HG02623 (cell line): ENCODE measurements around the gene SSRP1.

Source experiments
- ATAC-seq: cut with Tn5 transposase; IDR thresholded peaks from one replicate; pipeline ENCODE4 v1.9.1; 2021; ENCODE audit warnings: moderate library complexity; ENCODE audit not compliant: unreplicated experiment

Gene SSRP1

DNA sequence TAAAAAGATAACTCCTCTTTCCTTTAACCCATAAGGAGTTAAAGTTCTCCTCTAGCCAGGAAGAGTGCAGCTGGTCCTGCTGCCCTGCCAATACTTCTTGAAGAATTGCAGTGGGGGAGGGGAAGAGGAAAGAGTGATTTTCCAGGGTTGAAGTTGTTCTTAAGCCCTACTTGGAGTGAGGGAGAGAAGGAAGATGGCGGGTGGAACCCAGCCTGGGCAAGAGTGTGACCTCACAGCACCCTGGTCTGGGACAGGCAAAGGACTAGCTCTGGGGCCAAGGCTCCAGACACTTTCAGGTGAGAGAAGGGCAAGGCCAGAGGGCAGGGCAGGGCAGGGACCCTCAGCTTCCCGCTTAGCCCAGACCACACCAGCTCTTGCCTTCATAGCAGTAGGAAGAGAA lies 17.5 kb downstream of the SSRP1 start:
- no peak for ATAC-seq

DNA sequence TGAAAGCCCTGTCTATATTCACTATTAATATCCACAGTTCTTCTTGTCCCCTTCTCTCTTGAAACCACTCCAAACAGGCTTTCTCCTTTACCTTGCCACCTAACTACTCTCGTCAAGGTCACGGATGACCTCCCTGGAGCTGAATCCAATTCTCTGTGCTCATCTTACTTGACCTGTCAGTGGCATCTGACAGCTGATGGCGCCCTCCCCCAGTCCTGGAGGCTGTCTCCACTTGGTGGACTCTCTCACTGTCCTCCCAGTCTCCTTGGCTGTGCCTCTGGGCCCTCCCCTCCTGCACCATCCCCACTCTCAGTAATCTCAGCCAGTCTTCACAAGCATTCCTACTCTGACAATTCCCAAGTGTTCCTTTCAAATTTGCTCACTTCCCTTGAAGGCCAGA lies 19.7 kb downstream of the SSRP1 start:
- ATAC-seq, result no peak

DNA sequence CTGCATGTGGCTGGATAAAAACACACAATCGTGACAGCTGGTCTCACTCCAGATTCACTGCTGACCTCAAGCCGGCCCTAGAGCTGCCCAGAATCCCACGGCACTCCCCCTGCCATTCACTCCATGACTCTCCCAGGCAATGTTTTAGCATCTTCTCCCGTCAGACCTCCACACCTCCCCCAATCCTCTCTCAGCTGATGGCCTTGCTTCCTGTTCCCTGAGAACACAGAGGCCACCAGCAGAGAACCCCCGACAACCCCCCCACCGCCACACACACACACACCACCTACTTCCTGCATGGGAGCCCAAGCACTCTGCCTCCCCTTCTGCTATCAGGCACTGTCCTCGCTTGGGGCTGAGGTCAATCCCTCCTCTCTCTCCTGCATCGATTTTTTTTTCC lies 20.2 kb downstream of the SSRP1 start:
- ATAC-seq, result no peak

DNA sequence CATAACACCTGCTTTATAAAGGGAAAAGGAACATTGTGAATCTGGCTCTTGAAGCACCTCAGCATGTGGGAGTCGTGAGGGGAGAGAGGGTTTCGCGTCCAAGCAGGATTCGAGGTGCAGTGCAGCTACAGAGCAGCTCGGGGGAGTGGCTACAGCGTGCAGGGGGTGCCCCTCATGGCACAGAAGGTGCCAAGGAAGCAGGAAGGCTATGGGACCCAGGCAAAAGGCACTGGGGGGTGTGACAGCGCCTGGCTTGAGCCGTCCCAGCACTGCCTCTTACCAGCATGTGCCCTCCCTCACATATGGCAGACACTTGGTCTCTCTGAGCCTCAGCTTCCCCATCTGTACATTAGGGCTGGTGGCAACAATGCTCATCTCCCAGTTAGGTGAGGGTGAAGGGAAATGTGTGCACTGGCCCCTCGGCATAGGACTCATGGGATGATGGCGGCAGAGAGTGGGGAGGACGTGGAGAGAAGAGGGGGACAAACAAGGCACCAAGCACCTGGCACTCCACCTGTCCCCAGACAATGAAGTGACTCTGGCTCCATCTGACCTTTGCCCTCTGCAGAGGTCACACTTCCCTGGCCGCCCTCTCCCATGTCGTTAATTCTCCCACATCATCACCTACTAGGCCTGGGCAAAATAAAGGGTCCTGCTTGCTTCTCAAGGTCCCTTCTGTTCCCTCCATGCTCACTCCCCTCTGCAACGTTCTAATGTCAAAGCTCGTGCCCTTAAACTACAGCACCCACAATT lies 21.3 kb downstream of the SSRP1 start:
- no peak for ATAC-seq

DNA sequence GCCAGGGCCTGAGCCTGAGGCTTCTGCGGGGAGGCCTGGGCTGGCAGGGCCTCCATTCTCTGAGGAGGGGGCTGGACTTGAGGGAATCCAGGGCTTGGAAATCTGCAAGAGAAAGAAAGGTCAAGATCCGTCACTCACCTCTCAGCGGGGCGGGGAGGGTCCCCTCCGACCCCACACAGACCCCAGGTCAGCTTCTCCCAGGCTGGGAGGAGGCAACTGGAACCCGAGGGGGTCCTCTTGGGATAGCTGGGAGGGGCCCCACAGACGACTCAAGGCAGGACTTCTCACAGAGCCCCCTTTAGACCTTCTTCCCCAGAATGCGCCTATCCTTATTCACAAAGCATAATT lies 21.9 kb downstream of the SSRP1 start:
- ATAC-seq, result no peak

DNA sequence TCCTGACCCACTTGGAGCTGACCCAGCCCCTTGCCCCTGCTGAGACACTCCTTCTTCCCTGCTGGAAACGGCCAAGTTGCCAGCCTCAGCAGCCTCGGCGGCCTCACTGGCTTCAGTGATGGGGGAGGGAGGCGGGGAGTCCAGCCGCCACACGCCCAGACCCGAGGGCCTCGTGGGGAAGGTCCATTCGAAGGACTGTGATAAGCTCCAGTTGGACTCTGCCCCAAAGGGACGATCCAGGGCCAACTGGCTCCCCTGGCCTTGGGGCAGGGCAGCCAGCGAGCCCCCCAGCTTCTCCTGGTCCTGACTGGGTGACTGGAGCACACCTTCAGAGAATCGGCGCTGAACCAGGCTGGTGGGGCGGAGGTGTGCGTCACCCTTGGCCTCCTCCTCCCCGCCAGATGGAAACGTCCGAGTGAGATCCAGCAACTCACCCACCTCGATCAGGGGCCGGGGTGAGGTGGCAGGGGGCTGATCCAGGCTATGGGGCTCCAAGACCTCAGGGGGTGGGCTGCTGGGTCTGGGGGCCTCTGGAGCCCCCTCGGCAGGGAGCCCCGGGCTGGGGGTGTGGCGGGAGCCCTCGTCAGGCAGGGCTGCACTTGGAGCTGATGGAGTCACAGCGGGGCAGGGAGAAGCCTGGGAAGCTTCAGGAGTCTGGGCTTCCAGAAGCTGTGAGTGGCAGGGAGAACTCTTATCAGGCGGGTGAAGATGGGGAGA lies 22.5 kb downstream of the SSRP1 start:
- ATAC-seq, result no peak

DNA sequence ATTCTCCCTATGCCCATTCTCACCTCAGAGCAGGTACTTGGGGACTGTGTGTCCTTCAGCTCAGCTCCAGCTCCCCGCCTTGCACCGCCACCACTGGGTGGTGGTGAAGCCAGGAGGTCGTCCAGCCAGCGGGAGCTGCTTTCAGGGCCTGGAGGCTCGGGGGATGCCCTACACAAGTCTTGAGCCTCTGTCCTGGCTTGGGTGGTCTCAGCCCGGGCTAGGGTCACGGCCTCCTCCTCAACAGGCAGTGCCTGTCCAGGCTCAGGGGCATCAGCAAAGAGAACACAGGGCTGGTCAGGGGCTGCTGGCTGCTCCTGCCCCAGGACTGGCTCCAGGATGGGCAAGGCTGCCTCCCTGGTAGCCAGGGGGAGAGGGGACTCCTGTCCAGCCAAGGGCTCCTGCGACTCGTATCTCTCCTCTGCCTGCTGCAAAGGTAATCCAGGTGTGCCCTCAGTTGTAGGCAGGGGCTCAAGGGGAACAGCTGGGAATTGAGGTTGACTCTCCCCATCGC lies 23.1 kb downstream of the SSRP1 start:
- no peak for ATAC-seq

DNA sequence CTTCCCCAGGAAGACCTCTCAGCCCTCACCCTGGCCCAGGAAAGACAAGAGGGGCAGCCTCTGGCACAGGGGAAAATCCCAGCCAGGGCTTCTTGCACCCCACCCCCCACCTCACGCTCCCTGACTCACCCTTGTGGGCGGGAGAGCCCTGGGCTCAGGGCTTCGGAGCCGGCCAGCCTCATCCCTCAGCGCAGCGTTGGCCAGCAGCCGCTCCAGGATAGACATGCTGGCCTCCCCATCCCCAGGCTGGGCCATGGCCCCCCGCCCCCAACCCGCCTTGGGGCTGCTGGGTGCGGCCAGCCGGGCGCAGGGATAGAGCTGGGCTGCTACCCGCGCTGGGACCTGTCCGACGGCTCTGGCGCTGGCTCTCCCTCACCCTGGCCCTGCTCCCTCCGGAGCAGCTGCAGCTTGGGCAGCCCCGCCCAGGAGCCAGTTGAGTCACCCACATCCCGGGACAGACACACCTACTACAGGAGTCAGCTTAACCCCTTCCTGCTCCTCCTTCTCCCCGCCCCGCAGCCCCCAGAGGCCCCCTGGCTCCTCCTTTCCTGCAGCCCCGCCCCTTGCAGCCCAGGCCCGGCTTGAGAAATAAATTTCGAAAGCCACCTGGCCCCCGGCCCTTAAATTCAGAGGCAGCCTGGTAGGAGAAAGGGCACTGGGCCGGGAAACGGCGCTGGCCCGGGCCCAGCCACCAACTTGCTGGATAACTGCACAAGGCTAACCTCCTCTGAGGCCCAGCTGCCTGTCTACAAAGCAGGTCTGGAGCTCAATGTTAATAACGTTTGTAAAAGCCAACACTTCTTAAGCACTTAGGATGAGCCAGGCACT lies 24.4 kb downstream of the SSRP1 start:
- ATAC-seq, result peak; percentile 97

DNA sequence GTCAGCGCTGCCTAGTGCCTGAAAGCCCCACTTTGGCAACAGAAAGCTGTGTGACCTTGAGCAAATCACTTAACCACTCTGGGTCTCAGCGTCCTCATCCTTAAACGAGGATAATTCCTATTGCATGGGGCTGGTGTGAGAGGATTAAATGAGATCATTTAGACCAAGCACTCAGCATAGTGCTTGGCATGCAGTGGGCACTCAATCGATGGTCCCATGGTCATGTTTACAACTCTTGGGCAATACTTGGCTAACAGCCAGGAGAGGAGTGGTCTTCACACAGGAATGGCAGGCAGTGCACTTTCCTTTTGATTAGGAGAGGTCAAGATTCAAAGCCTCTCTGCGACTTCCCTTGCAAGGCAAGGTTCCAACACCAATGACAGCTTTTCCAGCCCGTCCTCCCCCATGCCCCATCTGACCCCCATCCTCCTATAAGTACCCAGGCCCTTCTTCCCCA lies 25.0 kb downstream of the SSRP1 start:
- ATAC-seq, result no peak

DNA sequence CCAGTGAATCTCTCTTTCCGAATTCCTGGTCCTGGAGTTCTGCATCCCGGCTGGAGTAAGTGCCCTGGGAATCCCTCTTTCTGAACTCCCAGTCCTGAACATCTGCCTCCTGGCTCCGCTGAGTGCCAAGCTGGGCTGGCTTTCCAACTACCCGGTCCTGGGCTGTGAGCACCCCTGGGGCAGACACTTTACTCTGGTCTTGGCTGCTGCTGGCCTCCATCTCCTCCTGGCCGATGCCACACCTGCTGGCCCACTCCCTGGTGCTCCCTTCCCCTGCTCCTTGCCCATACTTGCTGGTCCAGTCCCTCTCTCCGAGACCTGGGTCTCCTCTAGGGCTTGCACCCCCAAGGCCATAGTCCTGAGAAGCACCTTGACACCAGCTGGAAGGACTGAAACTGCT lies 25.6 kb downstream of the SSRP1 start:
- ATAC-seq, result no peak

DNA sequence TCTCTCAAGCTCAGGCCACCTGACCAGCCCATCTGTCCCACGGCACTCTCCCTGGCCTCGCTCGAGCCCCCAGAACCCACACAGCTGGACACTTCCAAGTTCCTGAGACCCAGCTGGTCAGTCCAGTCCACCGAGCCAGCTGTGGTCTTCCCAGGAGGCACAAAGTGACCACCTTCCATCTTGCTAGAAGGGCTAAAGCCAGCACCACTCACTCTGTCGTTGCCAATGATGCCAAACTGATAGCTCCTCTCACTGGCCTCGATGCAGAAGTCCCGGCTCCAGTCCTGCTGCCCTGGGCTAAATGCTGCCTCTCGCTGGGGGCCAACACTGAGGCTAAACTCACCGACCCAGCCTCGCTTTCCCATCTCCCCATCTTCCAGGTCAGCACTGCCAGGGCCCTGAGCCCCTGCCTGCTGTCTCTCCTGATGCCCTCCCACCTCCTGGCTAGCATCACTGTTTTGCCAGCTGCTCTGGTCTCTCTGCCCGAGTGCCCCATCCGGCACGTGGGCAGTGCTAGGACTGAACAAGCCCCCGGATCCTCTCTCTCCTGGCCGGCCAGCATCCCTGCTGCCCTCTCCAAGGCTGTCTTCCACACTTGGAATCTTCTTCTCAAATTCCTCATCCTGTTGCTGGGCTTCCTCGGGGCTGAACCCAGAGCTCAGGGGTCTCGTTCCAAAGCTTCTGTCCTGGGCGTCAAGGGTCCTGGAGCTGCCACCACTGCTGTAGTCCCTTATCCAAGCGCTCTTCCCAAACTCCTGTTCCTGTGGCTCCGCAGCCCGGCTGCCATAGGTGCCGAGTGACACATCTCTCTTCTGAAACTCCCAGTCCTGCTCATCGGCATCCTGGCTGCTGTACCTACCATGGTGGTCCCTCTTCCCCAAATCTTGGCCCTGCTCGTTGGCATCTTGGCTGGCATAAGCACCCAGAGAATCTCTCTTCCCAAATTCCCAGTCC lies 26.3 kb downstream of the SSRP1 start:
- no peak for ATAC-seq

DNA sequence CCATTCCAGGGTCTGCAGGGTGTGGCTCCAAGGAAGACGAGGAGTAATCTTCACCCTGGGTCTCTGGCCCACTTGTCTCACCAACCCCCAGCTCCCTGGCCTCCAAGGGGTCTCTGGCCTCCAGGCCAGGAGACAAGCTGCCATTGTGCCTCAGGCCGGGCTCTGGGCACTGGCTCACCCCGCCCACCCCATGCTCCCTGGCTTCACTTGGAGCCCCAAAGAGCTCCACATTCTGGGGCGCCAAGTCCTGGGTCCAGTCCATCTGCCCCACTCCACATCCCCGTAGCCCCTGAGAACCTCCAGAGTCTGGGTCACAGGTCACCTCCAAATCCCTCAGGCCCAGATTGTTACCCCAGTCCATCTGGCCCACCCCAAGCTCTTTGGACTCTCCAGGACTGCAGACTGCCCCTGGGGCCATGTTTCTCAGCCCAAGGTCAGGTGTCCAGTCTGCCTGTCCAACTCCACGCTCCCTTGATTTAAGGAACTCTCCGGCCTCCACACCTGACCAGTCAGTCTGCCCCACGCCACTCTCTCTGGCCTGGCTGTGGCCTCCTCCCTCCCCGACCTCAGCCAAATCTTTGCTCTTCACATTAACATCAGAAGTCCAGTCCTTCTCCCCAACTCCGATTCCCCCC lies 27.1 kb downstream of the SSRP1 start:
- ATAC-seq, result no peak

DNA sequence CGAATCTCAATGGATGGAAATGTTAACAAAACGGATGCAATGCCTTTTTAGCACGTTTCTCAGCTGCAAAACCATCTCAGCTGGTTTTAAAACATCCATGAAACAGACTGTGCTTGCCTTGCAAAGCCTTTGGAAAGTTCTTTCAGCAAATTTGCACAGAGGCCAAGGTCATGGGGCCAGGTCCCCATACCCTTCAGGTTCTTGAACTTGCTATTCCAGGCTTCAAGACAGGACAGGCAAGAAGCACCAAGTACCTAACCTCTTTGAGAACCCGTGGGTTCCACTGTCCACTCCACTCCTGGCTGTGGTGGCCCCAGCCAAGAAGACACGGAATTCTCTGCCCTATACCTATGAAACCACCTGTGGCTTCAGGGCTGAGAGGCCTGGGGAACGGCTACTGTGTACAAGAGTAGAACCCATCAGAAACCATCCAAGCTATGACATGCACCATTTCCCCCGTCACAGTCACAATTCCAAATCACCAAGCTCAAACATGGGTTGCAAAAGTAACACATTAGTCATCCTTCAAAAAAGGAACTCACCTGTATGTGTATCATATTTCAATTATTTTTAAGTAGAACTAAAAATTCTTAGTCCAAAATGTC lies 27.9 kb downstream of the SSRP1 start:
- no peak for ATAC-seq

DNA sequence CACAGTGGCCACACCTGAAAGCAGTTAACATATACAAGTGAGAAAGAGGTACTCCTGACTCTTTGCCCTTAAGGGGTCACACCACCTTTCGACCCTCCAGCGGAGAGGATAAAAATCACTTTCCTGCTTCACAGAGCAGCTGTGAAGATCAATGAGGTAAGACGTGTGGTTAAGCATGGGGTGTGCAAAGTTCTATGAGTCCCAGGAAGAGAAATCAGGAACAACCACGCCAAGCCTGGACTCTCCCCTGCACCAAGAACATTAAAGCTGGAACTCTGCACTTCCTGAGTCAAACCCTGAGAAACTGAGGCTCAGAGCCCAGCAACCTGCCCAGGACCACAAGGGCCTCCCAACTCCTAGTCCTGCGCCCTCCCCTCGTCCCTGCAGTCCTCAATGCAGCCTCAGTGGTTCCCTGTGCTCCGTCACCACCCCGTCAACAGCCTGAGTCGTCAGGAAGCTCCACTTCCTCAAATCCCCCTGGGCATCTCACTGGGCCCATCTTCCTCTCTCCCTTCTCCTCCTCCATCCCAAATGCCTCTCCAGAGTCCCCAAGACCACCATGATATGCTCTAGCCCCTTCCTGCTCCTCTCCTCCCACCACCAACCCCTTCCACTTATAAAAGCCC lies 28.6 kb downstream of the SSRP1 start:
- ATAC-seq, result no peak

DNA sequence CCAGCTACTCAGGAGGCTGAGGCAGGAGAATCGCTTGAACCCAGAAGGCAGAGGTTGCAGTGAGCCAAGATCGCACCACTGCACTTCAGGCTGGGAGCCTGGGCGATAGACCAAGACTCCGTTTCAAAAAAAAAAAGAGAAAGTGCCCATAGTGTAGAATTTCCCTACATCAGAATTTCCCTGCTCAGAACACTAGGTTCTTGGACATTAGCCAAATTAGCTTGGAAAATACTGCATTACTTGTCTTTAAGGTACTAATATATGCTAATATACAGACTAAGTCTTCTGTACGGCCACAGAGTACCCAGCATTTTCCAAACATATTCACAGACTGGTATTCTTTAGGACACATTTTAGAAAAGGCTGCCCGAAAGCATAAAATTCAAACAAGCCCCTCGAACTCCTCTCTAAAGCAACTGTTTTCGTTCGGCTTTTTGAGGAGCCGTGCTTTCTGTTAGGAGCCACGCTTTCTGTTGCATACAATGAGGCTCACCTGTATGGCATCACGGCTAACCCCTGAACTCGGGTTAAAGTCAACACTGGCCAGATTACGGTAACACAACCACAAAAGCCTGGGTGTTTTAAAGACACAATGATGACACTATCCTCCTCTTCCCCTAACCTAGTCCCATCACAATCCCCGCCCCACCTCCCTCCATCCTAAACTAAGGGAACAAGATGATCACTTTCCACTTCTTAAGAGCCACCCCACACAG lies 29.4 kb downstream of the SSRP1 start:
- ATAC-seq, result no peak

DNA sequence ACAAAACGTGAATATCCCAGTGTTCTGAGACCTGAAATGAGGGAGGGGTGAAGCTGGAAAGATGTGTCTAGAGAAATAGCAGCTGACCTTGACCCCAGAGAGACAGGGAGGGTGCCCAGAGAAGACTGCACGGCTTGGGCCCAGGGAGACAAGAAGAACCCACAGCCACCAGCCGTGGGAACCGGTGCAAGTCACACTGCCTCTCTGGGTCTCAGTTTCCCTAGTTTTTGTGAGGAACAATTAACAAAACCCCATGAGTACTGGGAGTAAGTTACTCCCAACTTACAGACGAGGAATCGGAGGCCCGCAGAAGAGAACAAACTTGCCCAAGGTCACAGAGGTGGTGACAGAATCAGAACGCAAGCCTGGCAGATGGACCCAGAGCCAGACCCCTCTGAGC lies 30.2 kb downstream of the SSRP1 start:
- no peak for ATAC-seq

DNA sequence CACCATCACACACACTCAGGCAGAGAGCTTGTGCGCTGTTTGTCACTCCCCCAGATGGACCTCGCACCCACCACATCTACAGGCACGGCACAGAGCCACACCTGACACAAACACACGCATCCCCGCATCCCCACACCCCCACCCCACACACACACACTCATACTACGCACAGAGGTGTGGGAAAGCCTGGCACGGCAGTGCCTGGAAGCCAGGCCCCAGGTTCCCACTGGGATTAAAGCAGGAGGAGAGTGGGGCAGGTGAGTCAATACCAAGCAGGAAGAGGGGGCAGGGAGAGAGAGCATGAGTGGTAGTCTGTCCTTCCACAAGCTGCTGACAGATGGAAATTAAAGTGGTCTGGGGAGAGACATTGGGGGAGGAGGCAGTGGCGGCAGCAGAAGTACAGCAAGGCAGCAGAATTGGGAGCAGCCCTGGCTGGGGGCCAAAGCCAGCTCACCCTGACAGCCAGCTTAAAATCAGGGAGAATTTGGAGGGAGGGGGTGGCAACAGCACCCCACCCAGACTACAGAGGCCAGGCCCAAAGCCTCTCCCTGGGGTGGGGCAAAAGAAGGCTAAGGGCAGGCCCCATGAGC lies 31.6 kb downstream of the SSRP1 start:
- ATAC-seq, result no peak
